HG02852 (cell line): ENCODE measurements around the gene PAX7.

ENCODE experiments used
- ATAC-seq: cut with Tn5 transposase; IDR thresholded peaks from one replicate; pipeline ENCODE4 v1.9.1; 2021; ENCODE audit warnings: mild to moderate bottlenecking, moderate library complexity; ENCODE audit not compliant: unreplicated experiment

The PAX7 gene

GRCh38 chr1:18789246-18789645 is 158.6 kb downstream of the PAX7 start:
- no peak for ATAC-seq

GRCh38 chr1:18792747-18793146 is 162.1 kb downstream of the PAX7 start:
- ATAC-seq = no peak

GRCh38 chr1:18793164-18793563 is 162.5 kb downstream of the PAX7 start:
- ATAC-seq = no peak

GRCh38 chr1:18794051-18794450 is 163.4 kb downstream of the PAX7 start:
- no peak for ATAC-seq

- ATAC-seq = no peak
These were observed 163.9 kb downstream of the PAX7 start for GRCh38 chr1:18794561-18794960.

GRCh38 chr1:18795002-18795689 is 164.5 kb downstream of the PAX7 start:
- ATAC-seq = no peak

GRCh38 chr1:18796950-18797349 is 166.3 kb downstream of the PAX7 start:
- ATAC-seq = no peak
